ENCODE measurements around the gene RFWD3.

- TF ChIP-seq CTCF (IDR thresholded peaks at IDR 0.05; ENCODE audit: borderline replicate concordance, extremely low read depth, low read length, poor library complexity, severe bottlenecking) (no peak), EZH2 (IDR thresholded peaks at IDR 0.05; ENCODE audit: borderline replicate concordance, low read depth, low read length, severe bottlenecking) (no peak)
Observed at GRCh38 chr16:74596586-74596985, 70.1 kb downstream of the RFWD3 start.
